IPS DF 4.7 (cell line): ENCODE results near the gene HDLBP.

Experiments
- DNase-seq: peaks from one replicate; pipeline ENCODE4 v3.0.0-alpha.2; 2013; ENCODE audit warnings: low spot score; ENCODE audit errors: extremely low read depth

HDLBP gene

DNA sequence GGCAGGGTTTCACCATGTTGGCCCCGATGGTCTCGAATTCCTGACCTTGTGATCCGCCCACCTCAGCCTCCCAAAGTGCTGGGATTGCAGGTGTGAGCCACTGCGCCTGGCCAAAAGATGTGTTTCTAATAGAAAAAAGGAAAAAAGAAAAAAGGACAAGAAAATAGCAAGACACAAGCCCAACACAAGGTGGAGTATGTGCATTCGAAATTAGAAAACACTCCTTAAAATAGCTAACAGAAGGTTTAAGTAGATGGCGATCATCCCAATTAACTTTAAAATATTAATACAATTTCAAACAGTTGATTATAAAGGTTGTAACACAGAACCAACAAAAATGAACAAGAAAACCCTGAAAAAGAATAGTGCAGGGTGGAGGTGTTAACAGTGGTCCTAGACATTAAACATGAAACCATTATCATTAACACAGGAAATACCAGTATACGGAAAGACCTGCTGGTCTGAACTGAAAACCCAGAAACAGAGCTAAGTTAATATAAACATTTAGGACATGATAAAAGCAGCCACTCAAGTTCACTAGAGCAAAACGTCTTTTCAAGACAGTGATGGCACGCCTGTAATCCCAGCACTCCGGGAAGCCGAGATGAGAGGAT lies 57.9 kb downstream of the HDLBP start:
- DNase-seq = no peak

DNA sequence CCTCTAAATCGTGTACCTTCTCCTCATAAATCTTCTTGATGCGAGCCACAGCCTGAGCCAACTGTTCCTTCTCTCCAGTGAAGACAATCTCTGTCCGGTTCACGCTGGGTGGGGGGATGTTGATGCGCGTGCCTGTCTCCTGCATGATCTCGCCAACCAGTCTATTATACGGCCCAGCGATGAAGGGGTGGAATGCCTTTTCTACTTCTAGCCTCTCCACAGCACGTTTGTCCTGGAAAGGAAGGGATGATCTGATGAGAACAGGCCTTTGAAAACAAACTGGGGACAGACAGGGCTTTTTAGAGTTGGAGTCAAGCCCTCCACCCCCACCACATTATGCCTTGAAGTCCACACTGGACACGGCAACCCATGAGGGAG lies 59.3 kb downstream of the HDLBP start:
- no peak for DNase-seq

DNA sequence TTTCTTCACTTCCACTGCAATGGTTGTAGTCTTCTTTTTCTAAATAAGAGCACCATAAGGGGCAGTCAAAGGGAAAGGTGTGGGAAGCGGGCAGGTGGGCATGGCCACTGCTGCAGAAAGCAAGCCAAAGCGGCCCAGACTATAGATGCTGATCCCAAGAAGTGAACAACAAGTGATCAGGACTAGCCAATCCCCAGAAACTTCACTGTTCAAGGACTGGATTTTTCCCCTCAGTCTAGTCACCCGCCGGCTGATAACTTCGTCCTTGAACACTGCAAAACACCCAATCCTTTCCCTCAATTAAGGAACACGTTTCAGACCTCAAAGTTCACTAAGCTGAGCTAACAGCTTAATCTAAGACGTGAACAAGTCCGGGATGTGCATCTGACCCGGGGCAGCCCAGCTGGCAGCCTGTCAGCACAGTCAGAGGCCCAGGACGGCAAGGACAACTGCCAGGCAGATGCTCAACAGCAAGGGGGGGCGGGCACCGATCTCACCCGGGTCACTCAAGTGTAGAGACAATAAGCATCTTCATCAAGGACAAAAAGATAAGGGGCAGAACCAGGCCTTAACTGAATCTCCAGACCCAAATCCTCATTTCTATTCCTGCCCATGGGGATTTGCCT lies 59.8 kb downstream of the HDLBP start:
- DNase-seq = no peak

GRCh38 chr2:241254904-241255351 lies 60.5 kb downstream of the HDLBP start:
- no peak for DNase-seq

GRCh38 chr2:241252778-241253475 lies 62.5 kb downstream of the HDLBP start:
- DNase-seq = no peak

DNA sequence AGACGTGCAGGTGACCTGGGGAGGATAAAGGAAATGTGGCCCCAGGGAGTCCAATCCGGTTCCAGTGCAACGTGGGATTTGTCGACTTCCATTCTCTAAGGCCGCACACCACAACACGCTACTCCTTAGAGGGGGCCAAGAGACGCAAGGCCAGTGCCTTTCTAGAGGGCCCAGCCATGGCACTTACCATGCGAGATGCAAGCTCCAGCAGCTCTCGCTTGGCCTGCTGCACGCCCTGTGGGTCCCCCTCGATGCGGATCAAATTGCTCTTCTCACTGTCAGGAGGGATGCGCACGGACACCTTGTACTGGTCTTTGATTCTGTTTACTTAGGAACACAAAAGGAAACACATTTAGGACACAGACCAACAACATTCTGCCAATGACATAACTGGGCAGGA lies 65.8 kb downstream of the HDLBP start:
- DNase-seq = no peak

DNA sequence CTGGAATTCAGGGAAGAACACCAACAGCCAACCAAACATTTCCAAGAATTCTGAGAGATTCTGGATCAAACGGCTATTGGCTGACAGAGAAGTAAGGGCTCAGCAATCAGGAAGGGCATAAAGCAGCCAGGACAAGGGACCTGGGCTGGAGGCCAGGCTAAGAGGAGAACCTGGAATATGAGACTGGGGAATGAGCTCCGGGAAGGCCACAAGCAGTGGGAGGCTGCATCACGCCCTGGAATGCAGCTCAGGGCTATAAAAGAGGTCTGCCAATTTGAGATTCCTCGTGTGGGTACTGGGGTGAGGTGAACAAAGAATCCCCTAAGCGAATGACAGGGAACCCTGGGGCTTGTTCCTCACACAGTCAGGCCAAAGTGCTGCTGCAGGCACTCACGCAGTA lies 66.6 kb downstream of the HDLBP start:
- no peak for DNase-seq

- DNase-seq = no peak
Measured at GRCh38 chr2:241248289-241248688, 67.2 kb downstream of the HDLBP start.

DNA sequence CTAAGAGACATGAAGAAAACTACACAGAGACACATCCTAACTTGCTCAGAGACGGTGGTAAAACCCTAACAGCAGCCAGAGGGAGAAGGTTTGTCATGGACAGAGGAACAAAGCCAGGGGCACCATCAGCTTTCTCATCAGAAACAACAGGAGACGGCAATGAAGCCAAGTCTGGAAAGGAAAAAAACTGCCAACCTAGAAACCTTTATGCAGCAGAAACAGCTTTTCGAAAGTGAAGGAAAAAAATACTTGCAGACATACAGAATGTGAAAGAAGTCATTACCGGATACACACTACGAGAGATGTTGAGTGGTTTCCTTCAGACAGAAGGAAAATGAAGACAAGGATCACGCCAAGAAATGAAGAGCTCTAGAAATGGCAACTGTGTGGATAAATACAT lies 71.1 kb downstream of the HDLBP start:
- no peak for DNase-seq

GRCh38 chr2:241242306-241242705 lies 73.2 kb downstream of the HDLBP start:
- no peak for DNase-seq

GRCh38 chr2:241241669-241242068 lies 73.8 kb downstream of the HDLBP start:
- no peak for DNase-seq

DNA sequence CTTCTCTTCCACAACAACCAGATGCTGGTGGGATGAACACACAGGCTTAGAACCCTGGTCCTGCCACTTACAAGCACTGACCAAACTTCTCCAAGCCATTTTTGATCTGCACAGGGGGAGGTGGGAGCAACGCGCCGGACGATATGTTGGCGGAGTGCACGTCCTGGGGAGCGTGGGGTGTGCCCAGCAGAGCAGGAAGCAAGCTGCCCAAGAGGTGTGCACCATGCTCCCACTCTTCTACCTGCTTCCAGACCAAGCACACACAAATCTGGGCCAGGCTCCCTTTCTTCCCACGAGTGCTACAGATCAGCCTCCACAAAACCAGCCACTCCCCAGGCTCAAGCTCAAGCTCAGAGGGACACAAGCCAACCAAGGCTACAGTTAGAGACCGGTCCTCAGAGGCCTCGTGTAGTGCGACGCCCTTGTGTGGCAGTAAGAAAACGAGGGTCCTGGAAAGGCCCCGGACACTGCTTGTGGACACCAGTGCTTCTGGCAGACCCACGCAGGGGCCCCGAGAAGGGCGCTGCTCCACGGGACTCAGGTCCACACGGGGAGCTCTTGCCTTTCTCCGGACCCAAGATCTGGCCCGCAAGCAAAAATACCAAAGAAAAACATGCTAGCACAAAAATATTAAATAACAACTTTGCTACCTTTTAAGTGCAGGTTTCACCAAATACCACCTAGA lies 75.0 kb downstream of the HDLBP start:
- DNase-seq = no peak

DNA sequence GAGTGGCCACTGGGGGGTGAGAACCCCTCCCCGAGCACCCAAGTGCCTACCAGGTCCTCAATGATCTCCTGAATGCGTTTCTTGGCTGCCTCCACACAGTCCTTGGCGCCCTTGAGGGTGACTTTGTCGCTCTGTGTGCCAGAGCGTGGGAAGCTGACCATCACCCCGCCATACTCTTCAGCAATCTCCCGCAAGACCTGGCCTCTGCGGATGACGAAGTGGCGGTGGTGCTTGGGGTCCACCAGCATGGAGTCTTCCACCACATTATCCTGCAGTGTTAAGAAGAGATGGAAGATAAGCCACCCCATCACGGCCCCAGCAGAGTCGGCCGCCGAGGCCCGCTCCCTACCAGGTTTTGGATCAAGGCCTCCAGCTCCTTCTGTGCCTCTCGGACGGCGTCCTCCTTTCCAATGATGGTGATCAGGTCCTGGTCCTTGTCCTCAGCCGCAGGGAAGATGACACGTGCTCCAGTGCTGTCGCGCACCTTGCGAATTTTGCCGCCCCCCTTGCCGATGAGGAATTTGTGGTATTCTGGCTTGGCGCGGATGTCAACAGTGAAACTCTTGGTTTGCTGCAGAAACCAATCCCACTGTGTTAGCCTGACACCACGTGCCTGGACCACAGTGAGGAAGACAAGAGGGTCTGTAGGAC lies 75.8 kb downstream of the HDLBP start:
- DNase-seq = no peak

DNA sequence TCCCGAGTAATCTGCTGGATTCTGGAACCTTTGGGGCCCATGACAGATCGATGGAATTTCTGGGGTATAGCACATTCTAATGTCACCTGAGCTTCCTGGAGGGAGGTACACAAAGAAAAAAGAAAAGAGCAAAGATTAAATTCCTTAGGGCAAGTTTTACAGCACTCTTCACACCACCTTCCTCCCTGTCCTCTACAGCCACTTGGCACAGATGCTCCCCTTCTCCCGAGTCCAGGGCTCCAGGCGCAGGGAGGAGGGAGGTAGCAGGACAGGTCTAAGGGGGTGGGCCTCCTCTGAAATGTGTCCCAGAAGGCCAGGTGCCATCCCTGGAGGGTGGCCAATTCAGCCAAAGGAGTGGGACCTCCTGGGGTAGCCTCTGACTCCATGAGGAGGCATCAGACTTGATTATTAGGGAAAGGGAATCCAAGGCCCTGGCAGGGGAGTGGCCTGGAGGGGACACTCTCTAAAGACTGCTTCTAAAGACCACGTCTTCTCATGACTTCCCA lies 76.7 kb downstream of the HDLBP start:
- no peak for DNase-seq

GRCh38 chr2:241237949-241238371 lies 77.5 kb downstream of the HDLBP start:
- DNase-seq = no peak

DNA sequence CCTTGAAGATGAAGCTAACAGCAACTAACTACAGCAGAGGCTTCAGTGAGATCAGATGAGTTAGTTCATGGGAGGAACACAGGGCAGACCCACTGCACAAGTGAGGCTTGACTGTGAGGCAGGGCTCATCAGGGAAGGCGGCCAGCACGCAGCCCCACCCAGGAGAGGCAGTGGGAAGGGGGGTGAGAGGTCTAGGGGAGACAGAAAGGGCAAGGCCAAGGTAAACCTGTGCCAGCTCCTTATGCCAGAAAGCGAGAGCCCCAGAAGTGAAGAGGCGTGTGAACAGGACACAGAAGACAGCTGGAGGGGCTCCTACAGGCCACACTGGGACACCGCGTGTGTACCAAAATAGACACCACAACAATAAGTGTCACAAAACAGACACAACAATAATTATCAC lies 78.4 kb downstream of the HDLBP start:
- no peak for DNase-seq

DNA sequence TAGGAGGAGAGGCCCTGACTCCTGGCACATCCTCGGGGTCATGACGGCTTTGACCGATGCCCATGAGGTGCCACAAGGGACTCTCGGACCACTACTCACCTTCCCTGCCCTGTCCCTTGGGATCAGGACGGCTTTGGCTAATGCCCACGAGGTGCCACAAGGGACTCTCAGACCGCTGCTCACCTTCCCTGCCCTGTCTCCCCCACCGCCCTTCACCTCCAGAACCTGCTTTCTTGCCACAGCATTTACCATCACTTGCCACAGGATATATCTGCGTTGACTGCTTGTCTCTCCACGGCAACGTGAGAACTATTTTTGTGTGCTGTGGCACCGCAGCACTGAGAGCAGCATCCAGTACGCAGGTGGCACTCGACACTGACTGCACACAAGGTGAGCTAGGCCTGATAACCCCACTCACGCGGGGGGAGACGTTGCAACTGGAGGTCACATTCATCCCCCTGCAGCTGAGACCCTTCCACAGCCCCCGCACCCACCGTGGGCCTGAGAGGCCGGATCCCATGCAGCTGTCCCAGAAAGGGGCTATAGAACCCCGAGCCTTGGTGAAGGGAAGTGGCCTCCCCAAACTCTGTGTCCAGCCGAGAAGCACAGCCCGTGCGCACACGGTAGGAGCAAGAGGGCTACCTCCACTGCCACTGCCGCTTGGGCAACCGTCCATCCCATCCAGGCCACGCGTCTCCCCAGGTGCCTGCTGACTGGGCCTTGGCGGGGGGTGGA lies 79.4 kb downstream of the HDLBP start:
- DNase-seq = no peak

DNA sequence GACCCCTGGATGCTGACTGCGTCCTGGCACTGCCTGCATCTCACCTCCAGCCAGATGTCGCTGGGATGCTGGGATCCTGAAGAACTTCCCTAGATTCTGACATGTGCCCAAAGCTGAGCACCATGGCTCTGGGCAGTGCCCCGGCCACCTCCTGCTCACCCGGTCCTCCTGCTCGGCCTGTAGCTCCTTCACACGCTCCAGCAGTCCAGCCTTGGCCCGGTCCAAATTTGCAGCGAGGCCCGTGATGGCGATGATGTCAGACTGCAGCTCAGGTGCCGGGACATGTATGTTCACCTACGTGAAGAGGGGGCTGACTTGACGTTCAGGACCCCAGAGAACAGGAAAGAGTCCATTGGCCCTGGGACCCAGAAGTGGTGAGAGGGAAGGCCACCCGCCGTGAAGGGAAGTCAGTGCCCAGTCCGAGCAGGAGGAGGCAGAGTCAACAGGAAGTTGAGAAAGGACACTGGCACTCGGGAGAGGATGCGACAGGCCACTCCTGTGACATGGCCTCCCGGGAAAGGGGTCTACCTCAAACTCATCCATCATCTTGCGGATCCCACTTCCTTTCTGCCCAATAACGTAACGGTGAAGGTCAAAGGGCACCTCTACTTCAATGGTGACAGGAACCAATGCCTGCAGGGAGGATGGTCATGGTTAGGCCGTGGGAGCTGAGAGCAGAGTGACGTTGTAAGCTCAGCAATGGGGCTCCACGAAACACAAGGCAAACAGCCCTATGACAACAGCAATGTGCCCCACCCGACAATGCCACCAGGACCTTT lies 80.3 kb downstream of the HDLBP start:
- DNase-seq = no peak

GRCh38 chr2:241234066-241234790 lies 81.2 kb downstream of the HDLBP start:
- no peak for DNase-seq
